Type B pancreatic cell (in vitro differentiated cells): ENCODE results near the gene WIPF2. TPM values are rescaled to one million over a fixed set of nuclear protein-coding genes. Genes with fewer than 3 reads are reported as not detected.

Source experiments
- DNase-seq: peaks from one replicate; pipeline ENCODE4 v3.0.0; 2021; ENCODE audit warnings: mixed read lengths; ENCODE audit not compliant: unreplicated experiment; ENCODE audit errors: extremely low spot score
- H3K27ac Mint-ChIP-seq: 2 replicates; pipeline ENCODE4 v1.8.0; 2021; ENCODE audit warnings: mild to moderate bottlenecking, mixed read lengths
- H3K27me3 Mint-ChIP-seq: 2 replicates; pipeline ENCODE4 v1.8.0; 2021; ENCODE audit warnings: mixed read lengths
- H3K36me3 Mint-ChIP-seq: 2 replicates; pipeline ENCODE4 v1.8.0; 2021; ENCODE audit warnings: mixed read lengths
- H3K4me1 Mint-ChIP-seq: one replicate; pipeline ENCODE4 v1.8.0; 2021; ENCODE audit warnings: mixed read lengths; ENCODE audit not compliant: unreplicated experiment
- H3K4me3 Mint-ChIP-seq: 2 replicates; pipeline ENCODE4 v1.8.0; 2021; ENCODE audit warnings: mild to moderate bottlenecking, mixed read lengths
- H3K9me3 Mint-ChIP-seq: 2 replicates; pipeline ENCODE4 v1.8.0; 2021; ENCODE audit warnings: mixed read lengths
- total RNA-seq: library from RNA; stranded (reverse); gene quantifications from 2 replicates; pipeline ENCODE4 v1.2.1, GENCODE V29; 2021; ENCODE audit warnings: low replicate concordance
- TF ChIP-seq, protein P1 (sequence below): fragments of 200-600 bp; sonication (generic); conservative IDR thresholded peaks from 2 replicates; pipeline ENCODE4 v1.5.0; 2021; ENCODE audit warnings: antibody characterized with exemption, mild to moderate bottlenecking

Gene WIPF2
- total RNA-seq, 1 donor from 2014 or later = 27.2 TPM

DNA sequence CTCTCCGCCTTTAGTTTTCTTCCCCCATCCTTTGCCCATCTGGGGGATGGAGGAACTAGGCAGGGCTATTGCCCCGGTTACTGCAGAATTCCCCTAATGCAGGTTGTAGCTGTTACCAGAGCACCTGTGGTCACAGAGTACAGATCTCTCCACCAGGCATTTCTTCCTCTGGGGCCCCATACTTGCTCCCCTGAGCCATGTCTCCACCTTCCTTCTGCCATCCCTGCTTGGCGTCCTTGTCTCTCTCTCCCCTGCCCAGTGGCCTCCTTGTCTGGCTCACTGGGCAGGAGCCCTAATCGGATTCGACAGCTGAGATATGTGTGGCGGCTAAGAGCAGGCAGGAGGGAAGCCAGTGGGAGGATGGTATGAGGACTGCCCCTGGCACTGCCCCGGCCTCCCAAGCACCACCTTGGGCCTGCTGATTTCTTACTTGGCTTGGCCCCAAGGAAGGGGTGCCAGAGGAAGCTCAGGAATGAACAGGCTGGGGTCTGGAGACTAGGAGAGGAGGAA is 91.8 kb downstream of the WIPF2 start:
- no peaks in the 10 kb centered on the region for H3K36me3 Mint-ChIP-seq
- no peak overlapping the region for H3K4me3 Mint-ChIP-seq
- no peaks in the 10 kb centered on the region for H3K9me3 Mint-ChIP-seq
- TF ChIP-seq, protein P1, sequence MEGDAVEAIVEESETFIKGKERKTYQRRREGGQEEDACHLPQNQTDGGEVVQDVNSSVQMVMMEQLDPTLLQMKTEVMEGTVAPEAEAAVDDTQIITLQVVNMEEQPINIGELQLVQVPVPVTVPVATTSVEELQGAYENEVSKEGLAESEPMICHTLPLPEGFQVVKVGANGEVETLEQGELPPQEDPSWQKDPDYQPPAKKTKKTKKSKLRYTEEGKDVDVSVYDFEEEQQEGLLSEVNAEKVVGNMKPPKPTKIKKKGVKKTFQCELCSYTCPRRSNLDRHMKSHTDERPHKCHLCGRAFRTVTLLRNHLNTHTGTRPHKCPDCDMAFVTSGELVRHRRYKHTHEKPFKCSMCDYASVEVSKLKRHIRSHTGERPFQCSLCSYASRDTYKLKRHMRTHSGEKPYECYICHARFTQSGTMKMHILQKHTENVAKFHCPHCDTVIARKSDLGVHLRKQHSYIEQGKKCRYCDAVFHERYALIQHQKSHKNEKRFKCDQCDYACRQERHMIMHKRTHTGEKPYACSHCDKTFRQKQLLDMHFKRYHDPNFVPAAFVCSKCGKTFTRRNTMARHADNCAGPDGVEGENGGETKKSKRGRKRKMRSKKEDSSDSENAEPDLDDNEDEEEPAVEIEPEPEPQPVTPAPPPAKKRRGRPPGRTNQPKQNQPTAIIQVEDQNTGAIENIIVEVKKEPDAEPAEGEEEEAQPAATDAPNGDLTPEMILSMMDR = no peak
- no peak for DNase-seq
- no peaks in the 10 kb centered on the region for H3K27me3 Mint-ChIP-seq
- H3K27ac Mint-ChIP-seq = peak overlapping the region; percentile 62
- H3K4me1 Mint-ChIP-seq = peaks cover 46% of the 10 kb centered on the region

DNA sequence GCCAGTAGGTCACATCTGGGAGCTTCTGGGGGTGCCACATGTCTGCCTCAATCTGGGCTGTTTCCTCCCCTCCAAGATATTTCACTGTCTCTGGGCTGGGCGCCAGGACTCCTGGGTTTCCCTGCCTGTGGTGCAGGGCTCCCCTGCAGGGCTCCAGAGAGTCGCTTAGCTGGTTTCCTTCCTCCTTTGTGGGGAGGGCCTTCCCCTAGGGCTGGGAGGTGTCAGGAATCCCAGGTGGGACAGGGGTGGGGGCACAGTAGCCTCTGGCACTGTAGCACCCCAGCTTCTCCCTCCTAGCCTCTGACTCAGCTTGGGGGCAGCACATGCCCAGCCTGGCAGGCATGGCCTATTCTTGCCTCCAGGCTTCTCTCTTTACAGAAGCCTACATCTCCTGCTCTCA is 92.5 kb downstream of the WIPF2 start:
- TF ChIP-seq, protein P1 = no peak
- no peaks in the 10 kb centered on the region for H3K27me3 Mint-ChIP-seq
- no peaks in the 10 kb centered on the region for H3K9me3 Mint-ChIP-seq
- H3K4me3 Mint-ChIP-seq = no peak overlapping the region
- no peak for DNase-seq
- H3K4me1 Mint-ChIP-seq = peaks cover 52% of the 10 kb centered on the region
- H3K27ac Mint-ChIP-seq = peak overlapping the region; percentile 62
- H3K36me3 Mint-ChIP-seq = no peaks in the 10 kb centered on the region

DNA sequence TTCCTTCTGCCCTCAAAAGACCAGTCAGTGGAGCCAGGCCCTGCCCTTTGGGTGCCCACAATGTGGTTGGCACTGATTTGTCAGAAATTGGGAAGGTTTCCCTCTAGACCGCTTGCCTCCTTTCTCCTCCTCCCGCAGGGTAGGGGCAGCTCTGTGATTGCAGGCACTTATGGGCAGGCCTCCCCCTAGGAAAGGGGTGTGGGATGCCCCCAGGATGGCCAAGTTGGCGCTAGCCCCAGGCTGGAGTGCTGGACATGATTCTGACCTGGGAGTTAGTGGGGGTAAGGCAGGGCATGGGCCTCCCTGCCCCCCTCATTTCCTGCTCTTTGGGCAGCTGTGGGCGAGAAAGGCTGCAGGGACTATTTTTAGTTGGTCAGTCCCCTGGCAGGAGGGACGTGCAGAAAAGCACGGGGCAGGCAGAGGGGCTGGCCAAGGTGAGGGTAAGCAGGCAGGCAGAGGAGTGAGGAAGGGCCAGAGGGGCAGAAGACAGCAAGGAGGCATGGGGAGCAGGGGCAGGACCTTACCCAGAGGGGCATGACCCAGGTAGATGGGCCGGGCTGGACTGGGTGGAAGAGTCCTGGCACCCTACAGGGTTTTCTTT is 93.1 kb downstream of the WIPF2 start:
- H3K4me1 Mint-ChIP-seq = peaks cover 54% of the 10 kb centered on the region
- TF ChIP-seq, protein P1 = no peak
- no peaks in the 10 kb centered on the region for H3K36me3 Mint-ChIP-seq
- no peaks in the 10 kb centered on the region for H3K27me3 Mint-ChIP-seq
- no peaks in the 10 kb centered on the region for H3K9me3 Mint-ChIP-seq
- H3K27ac Mint-ChIP-seq = peak overlapping the region; percentile 62
- no peak overlapping the region for H3K4me3 Mint-ChIP-seq
- no peak for DNase-seq

DNA sequence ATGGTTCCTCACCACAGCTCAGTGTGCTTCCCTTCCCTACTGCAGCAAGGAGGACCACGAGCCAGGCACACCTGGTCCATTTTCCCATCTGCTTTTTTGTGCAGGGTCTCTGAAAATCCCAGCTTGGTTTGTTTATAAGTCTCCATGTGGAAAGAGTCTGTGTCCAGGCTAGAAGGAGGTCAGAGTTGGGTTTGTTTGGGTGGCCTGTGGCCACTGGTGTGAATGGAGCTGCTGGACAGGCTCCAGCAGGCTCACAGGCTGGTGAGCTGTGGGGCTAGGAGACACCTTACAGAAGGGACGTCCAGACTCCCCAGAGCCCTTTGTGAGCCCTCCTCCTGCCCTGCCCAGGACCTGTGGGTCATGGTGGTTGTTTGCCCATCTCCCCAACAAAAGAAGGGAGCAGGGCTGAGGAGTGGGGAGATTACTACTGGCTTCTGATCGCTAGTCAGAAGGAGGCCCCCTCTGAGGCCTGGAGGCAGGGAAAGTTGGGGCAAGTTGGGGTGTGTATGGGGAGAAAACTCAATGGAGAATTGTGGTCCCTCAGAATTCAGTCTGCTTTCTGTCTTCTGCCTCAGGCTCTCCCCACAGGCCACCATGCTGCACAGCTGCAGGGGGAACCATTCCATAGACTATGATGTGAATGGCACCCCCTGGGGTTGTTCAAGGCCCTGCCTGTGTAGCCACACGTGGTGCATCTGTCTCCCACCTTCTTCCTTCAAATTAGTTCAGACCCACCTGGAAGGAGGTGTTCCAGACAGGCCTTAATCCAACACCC is 94.0 kb downstream of the WIPF2 start:
- no peaks in the 10 kb centered on the region for H3K9me3 Mint-ChIP-seq
- H3K27ac Mint-ChIP-seq = peak overlapping the region; percentile 65
- peak overlapping the region; percentile 23 for H3K4me3 Mint-ChIP-seq
- no peaks in the 10 kb centered on the region for H3K36me3 Mint-ChIP-seq
- H3K4me1 Mint-ChIP-seq = peaks cover 62% of the 10 kb centered on the region
- TF ChIP-seq, protein P1 = no peak
- no peak for DNase-seq
- H3K27me3 Mint-ChIP-seq = no peaks in the 10 kb centered on the region

DNA sequence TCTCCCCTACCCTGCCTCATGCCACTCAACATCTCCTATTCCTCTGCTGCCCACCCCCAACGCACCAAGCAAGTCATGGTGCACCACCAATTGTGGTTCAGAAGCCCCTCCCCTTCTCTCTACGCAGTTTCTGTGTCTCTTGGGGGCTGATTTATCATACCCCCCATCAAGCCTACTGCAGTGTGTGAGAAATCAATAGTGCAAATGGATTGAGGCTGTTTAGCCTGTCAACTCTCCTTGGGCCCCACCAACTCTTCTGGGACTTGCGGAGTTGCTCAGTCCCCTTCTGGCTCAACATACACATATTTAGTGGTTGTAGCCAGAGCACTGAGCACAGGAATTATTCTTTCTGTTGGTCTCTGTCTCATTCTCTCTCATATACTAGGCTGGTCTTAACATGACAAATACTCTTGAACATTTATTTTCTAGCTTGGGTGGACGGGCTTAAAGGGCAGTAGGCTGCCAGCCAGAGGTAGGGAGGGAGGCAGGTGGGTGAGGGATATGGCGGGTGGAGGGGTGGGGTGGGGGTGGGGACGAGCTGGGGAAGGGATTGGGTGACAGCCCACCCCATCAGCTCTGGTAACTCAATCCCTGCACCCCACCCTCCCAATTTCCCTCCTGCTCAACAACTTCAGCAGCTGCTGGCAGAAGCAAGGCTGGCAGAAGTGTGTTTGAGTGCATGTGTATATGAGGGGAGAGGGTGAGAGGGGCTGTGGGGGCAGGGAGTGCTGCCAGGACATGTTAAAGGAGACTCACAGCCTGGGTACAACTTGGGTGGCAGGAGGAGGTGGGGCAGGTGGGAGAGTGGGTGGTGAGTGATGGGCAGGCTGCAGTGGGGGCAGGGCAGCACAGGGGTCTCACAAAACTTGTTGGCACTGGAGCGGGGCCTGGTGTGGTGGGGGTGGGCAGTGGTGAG is 94.8 kb downstream of the WIPF2 start:
- DNase-seq = no peak
- peak overlapping the region; percentile 23 for H3K4me3 Mint-ChIP-seq
- no peaks in the 10 kb centered on the region for H3K9me3 Mint-ChIP-seq
- H3K27me3 Mint-ChIP-seq = no peaks in the 10 kb centered on the region
- no peaks in the 10 kb centered on the region for H3K36me3 Mint-ChIP-seq
- peaks cover 68% of the 10 kb centered on the region for H3K4me1 Mint-ChIP-seq
- peak overlapping the region; percentile 65 for H3K27ac Mint-ChIP-seq
- TF ChIP-seq, protein P1 = no peak
